Mucosa of descending colon (tissue), 3 donors: ENCODE data around the gene CBX8. TPM values are rescaled to one million over a fixed set of nuclear protein-coding genes. Genes with fewer than 3 reads are reported as not detected.
"Not testable (repeated sequence)": the region's sequence is repeated elsewhere in the genome, so short reads cannot be mapped to it uniquely, and the experiment has no call there.

Source experiments
- ATAC-seq: fragments of 200-7000 bp; cut with Tn5 transposase; one replicate; pipeline ENCODE4 v1.9.1; 2020; ENCODE audit warnings: mild to moderate bottlenecking, moderate library complexity
- DNase-seq, 3 donors: peaks; one replicate each; pipeline ENCODE4 v3.0.0-alpha.2; 2020
- H3K36me3 ChIP-seq: fragments of 200-600 bp; one replicate; pipeline ENCODE4 v1.8.0; 2021; ENCODE audit warnings: low read depth, mild to moderate bottlenecking
- H3K4me1 ChIP-seq: fragments of 200-600 bp; one replicate; pipeline ENCODE4 v1.8.0; 2021; ENCODE audit warnings: low read depth, mild to moderate bottlenecking
- H3K4me3 ChIP-seq: fragments of 200-600 bp; one replicate; pipeline ENCODE4 v1.8.0; 2021; ENCODE audit warnings: mild to moderate bottlenecking
- H3K9me3 ChIP-seq: fragments of 200-600 bp; one replicate; pipeline ENCODE4 v1.8.0; 2021; ENCODE audit warnings: mild to moderate bottlenecking
- CTCF ChIP-seq: fragments of 200-600 bp; IDR thresholded peaks from one replicate; pipeline ENCODE4 v1.8.0; 2022; ENCODE audit warnings: antibody characterized with exemption, mild to moderate bottlenecking
- intact Hi-C, 2 donors: fragments of 100-400 bp; cut with DNase I in 1 of 2; cut with micrococcal nuclease in 1 of 2; formaldehyde crosslinking; loops; one replicate each; pipeline versions ENCODE4 v1.11.0 to v1.11.1; 2022; cut with DNase I, micrococcal nuclease
- total RNA-seq, 3 donors: library from RNA; stranded (reverse); fragmentation: NEBNext Ultra II Directional in 2 of 3; extraction: Animal tissue kit (Norgen Biotek cat#: 25700) in 2 of 3; gene quantifications; one replicate each; pipeline versions ENCODE4 v1.2.1 to v1.2.4, GENCODE V29; 2021 to 2023
- donor health status: DM: no; HTN: no; CAD: no; lungs with moderate emphysema.
- donor health status: DM: no; HTN: no; CAD: no.
- donor health status: DM: no; HTN: yes; CAD: no.

CBX8 gene
- total RNA-seq, 3 donors from 2014 or later = 3.4 to 4.7 (median 4.0) TPM

GRCh38 chr17:79777120-79777893 is 19.6 kb downstream of the CBX8 start:
- peaks cover 17% of the 10 kb centered on the region for H3K4me1 ChIP-seq
- peak; percentile 34 for ATAC-seq
- H3K36me3 ChIP-seq = no peaks in the 10 kb centered on the region
- intact Hi-C loops = no loop called here
- DNase-seq = peak in 1 of 3 donors; percentile 66
- no peak for TF ChIP-seq CTCF
- no peak overlapping the region for H3K4me3 ChIP-seq
- H3K9me3 ChIP-seq = no peaks in the 10 kb centered on the region

- no peak for TF ChIP-seq CTCF
- no peak overlapping the region for H3K4me3 ChIP-seq
- H3K4me1 ChIP-seq = peaks cover 17% of the 10 kb centered on the region
- no peaks in the 10 kb centered on the region for H3K9me3 ChIP-seq
- ATAC-seq = no peak
- intact Hi-C loops = no loop called here
- DNase-seq = no peak
- no peaks in the 10 kb centered on the region for H3K36me3 ChIP-seq
Measured at GRCh38 chr17:79776376-79777119, 20.3 kb downstream of the CBX8 start.

GRCh38 chr17:79775632-79776031 is 21.2 kb downstream of the CBX8 start:
- H3K9me3 ChIP-seq = no peaks in the 10 kb centered on the region

GRCh38 chr17:79774561-79774975 is 22.3 kb downstream of the CBX8 start:
- no peak for ATAC-seq
- no peak for TF ChIP-seq CTCF
- DNase-seq = no peak
- Histone ChIP-seq H3K4me3 (no peak overlapping the region), H3K36me3 (no peaks in the 10 kb centered on the region), H3K9me3 (no peaks in the 10 kb centered on the region), H3K4me1 (peaks cover 17% of the 10 kb centered on the region)
- intact Hi-C loops = no loop called here

More at GRCh38 chr17:79775632-79776031, 21.2 kb downstream of the CBX8 start:
- ATAC-seq = no peak
- Histone ChIP-seq H3K4me3 (no peak overlapping the region), H3K4me1 (peaks cover 17% of the 10 kb centered on the region), H3K36me3 (no peaks in the 10 kb centered on the region)
- no peak for DNase-seq
- intact Hi-C loops = no loop called here
- no peak for TF ChIP-seq CTCF

GRCh38 chr17:79772726-79773125 is 24.2 kb downstream of the CBX8 start:
- H3K36me3 ChIP-seq, ATAC-seq, H3K4me1 ChIP-seq, H3K4me3 ChIP-seq, intact Hi-C loops, H3K9me3 ChIP-seq, DNase-seq: not testable (repeated sequence)

- no peak for TF ChIP-seq CTCF
- intact Hi-C loops = no loop called here
- Histone ChIP-seq H3K36me3 (no peaks in the 10 kb centered on the region), H3K9me3 (no peaks in the 10 kb centered on the region), H3K4me1 (no peaks in the 10 kb centered on the region), H3K4me3 (no peak overlapping the region)
- ATAC-seq (no peak), DNase-seq (no peak)
Measured at GRCh38 chr17:79771276-79771675, 25.6 kb downstream of the CBX8 start.
